Gastroesophageal sphincter (tissue), 4 donors: ENCODE data around the gene TFAM. TPM values are rescaled to one million over a fixed set of nuclear protein-coding genes. Genes with fewer than 3 reads are reported as not detected.
"Not testable (repeated sequence)": the region's sequence is repeated elsewhere in the genome, so short reads cannot be mapped to it uniquely, and the experiment has no call there.

Source experiments
- ATAC-seq: fragments of 150-250 bp; one replicate; pipeline ENCODE4 v1.9.1; 2016; ENCODE audit warnings: mild to moderate bottlenecking, moderate library complexity
- H3K27ac ChIP-seq, 4 donors: fragments of 200-600 bp; sonication (generic) in 3 of 4; 1 replicate in 3 of 4; 2 replicates in 1 of 4; pipeline ENCODE4 v1.5.1; 2016 to 2019
- H3K27me3 ChIP-seq: fragments of 200-600 bp; sonication (generic); one replicate; pipeline ENCODE4 v1.5.1; 2019
- H3K36me3 ChIP-seq, 2 donors: fragments of 200-600 bp; sonication (generic); one replicate each; pipeline ENCODE4 v1.5.1; 2019; ENCODE audit warnings: control low read depth in 1 of 2
- H3K4me1 ChIP-seq, 3 donors: fragments of 200-600 bp; sonication (generic); 1 replicate in 2 of 3; 2 replicates in 1 of 3; pipeline ENCODE4 v1.5.1; 2016 to 2019; ENCODE audit warnings: control low read depth in 2 of 3
- H3K4me3 ChIP-seq, 2 donors: fragments of 200-600 bp; sonication (generic); one replicate each; pipeline ENCODE4 v1.5.1; 2019; ENCODE audit warnings: mild to moderate bottlenecking in 1 of 2, moderate library complexity in 1 of 2
- H3K9me3 ChIP-seq, 3 donors: fragments of 200-600 bp; sonication (generic); one replicate each; pipeline ENCODE4 v1.5.1; 2017 to 2019; ENCODE audit warnings: control low read depth in 2 of 3
- CTCF ChIP-seq, 4 experiments: fragments of 200-600 bp in 2 of 4; fragments of 450-650 bp in 2 of 4; sonication (generic) in 1 of 4; IDR thresholded peaks; one replicate each; pipeline ENCODE4 v1.5.1; 2017 to 2019; ENCODE audit warnings: antibody characterized with exemption in 4 of 4, mild to moderate bottlenecking in 2 of 4, moderate library complexity in 2 of 4
- EP300 ChIP-seq: sonication (generic); formaldehyde crosslinking; IDR thresholded peaks from one replicate; pipeline ENCODE4 v1.6.1; 2017; ENCODE audit warnings: antibody characterized with exemption, mild to moderate bottlenecking
- POLR2A ChIP-seq, 2 donors: fragments of 450-650 bp; IDR thresholded peaks; one replicate each; pipeline ENCODE4 v1.6.1; 2017; ENCODE audit warnings: antibody characterized with exemption in 2 of 2, mild to moderate bottlenecking in 2 of 2, moderate library complexity in 1 of 2
- POLR2AphosphoS5 ChIP-seq: sonication (generic); formaldehyde crosslinking; IDR thresholded peaks from one replicate; pipeline ENCODE4 v1.6.1; 2017; ENCODE audit warnings: antibody characterized with exemption
- WGBS, 2 donors: methylation state at CpG; one replicate each; pipeline ENCODE4 v1.1.5; 2018; ENCODE audit warnings: low coverage in 1 of 2; 5-methylcytosine and 5-hydroxymethylcytosine counted together
- total RNA-seq, 4 donors: library from RNA; depleted of rRNA; stranded (reverse); fragments of >200 nt; gene quantifications; one replicate each; pipeline ENCODE4 v1.1.0, GENCODE V29; 2016

The TFAM gene
- total RNA-seq, 4 donors from 2014 or later: 17.5 to 29.1 (median 21.2) TPM

GRCh38 chr10:58414270-58415041 lies 29.2 kb downstream of the TFAM start:
- H3K27ac ChIP-seq: no peak overlapping the region
- ATAC-seq: peak; percentile 57
- H3K27me3 ChIP-seq: no peaks in the 10 kb centered on the region
- H3K9me3 ChIP-seq: peaks cover 0 to 6% (median 0%) of the 10 kb centered on the region in 3 donors
- no peaks in the 10 kb centered on the region for H3K36me3 ChIP-seq
- H3K4me1 ChIP-seq: no peaks in the 10 kb centered on the region
- TF ChIP-seq CTCF (IDR thresholded peaks at IDR 0.05) (peak in 3 of 4 experiments; percentile 45 to 53 (median 50)), POLR2A (IDR thresholded peaks at IDR 0.05) (no peak)
- 31 to 33% methylated on average over 3 of the region's 5 CpGs for WGBS, 2 donors
- no peak overlapping the region for H3K4me3 ChIP-seq

- Histone ChIP-seq H3K9me3 (peaks cover 0 to 6% (median 0%) of the 10 kb centered on the region in 3 donors), H3K4me3 (no peak overlapping the region)
- no peak for ATAC-seq
These were observed 30.5 kb downstream of the TFAM start for GRCh38 chr10:58415757-58416156.

GRCh38 chr10:58417902-58418301 lies 32.7 kb downstream of the TFAM start:
- H3K4me1 ChIP-seq, ATAC-seq, H3K27ac ChIP-seq: not testable (repeated sequence)

More at GRCh38 chr10:58415757-58416156, 30.5 kb downstream of the TFAM start:
- H3K27ac ChIP-seq: no peak overlapping the region
- no peaks in the 10 kb centered on the region for H3K36me3 ChIP-seq
- H3K4me1 ChIP-seq: no peaks in the 10 kb centered on the region
- no peak for TF ChIP-seq EP300
- no peak for TF ChIP-seq POLR2A (IDR thresholded peaks at IDR 0.05)
- no peak for TF ChIP-seq POLR2AphosphoS5
- no peak for TF ChIP-seq CTCF (IDR thresholded peaks at IDR 0.05)
- H3K27me3 ChIP-seq: no peaks in the 10 kb centered on the region

GRCh38 chr10:58424176-58424575 lies 39.0 kb downstream of the TFAM start:
- TF ChIP-seq POLR2AphosphoS5: no peak
- TF ChIP-seq CTCF (IDR thresholded peaks at IDR 0.05): no peak
- TF ChIP-seq EP300: no peak
- TF ChIP-seq POLR2A (IDR thresholded peaks at IDR 0.05): no peak
- no peaks in the 10 kb centered on the region for H3K27me3 ChIP-seq
- no peaks in the 10 kb centered on the region for H3K36me3 ChIP-seq
- WGBS, 2 donors: 91% methylated on average over 1 of the region's 1 CpG; no CpG with 5 or more reads in 1 of the 2 donors
- no peak for ATAC-seq
- no peaks in the 10 kb centered on the region for H3K4me1 ChIP-seq
- no peak overlapping the region for H3K27ac ChIP-seq
- no peak overlapping the region for H3K4me3 ChIP-seq
- H3K9me3 ChIP-seq: peaks cover 0 to 28% (median 0%) of the 10 kb centered on the region in 3 donors

More at GRCh38 chr10:58417902-58418301, 32.7 kb downstream of the TFAM start:
- H3K4me3 ChIP-seq, H3K27me3 ChIP-seq, H3K36me3 ChIP-seq: not testable (repeated sequence)
- 96% methylated on average over 2 of the region's 2 CpGs; no CpG with 5 or more reads in 1 of the 2 donors for WGBS, 2 donors
- H3K9me3 ChIP-seq: peaks cover 0 to 18% (median 0%) of the 10 kb centered on the region in 3 donors

GRCh38 chr10:58428436-58428835 lies 43.2 kb downstream of the TFAM start:
- not testable (repeated sequence) for H3K4me3 ChIP-seq, H3K36me3 ChIP-seq, H3K9me3 ChIP-seq, H3K27me3 ChIP-seq, H3K27ac ChIP-seq, ATAC-seq
- H3K4me1 ChIP-seq: peaks cover 0 to 15% (median 0%) of the 10 kb centered on the region in 3 donors
- 90 to 100% methylated on average over 1 of the region's 1 CpG for WGBS, 2 donors

GRCh38 chr10:58431903-58432302 lies 46.7 kb downstream of the TFAM start:
- TF ChIP-seq POLR2A (IDR thresholded peaks at IDR 0.05) (no peak), POLR2AphosphoS5 (no peak), EP300 (no peak), CTCF (IDR thresholded peaks at IDR 0.05) (no peak)
- Histone ChIP-seq H3K4me1 (peaks cover 0 to 29% (median 0%) of the 10 kb centered on the region in 3 donors), H3K4me3 (no peak overlapping the region), H3K27me3 (no peaks in the 10 kb centered on the region), H3K36me3 (no peaks in the 10 kb centered on the region), H3K27ac (no peak overlapping the region), H3K9me3 (no peaks in the 10 kb centered on the region)
- WGBS, 2 donors: 82 to 91% methylated on average over 2 of the region's 2 CpGs
- no peak for ATAC-seq
